C4-2B (cell line): ENCODE measurements around the gene HOXA13.

Experiments used
- H3K27ac ChIP-seq: fragments of 450-650 bp; 2 replicates; pipeline ENCODE4 v1.5.1; 2017
- ZFX ChIP-seq: fragments of 450-650 bp; IDR thresholded peaks from 2 replicates; pipeline ENCODE4 v1.6.1; 2017
- TF ChIP-seq, protein P1 (sequence below): fragments of 450-650 bp; conservative IDR thresholded peaks from 2 replicates; pipeline ENCODE4 v1.5.1; 2017; ENCODE audit warnings: mild to moderate bottlenecking

The HOXA13 gene

DNA sequence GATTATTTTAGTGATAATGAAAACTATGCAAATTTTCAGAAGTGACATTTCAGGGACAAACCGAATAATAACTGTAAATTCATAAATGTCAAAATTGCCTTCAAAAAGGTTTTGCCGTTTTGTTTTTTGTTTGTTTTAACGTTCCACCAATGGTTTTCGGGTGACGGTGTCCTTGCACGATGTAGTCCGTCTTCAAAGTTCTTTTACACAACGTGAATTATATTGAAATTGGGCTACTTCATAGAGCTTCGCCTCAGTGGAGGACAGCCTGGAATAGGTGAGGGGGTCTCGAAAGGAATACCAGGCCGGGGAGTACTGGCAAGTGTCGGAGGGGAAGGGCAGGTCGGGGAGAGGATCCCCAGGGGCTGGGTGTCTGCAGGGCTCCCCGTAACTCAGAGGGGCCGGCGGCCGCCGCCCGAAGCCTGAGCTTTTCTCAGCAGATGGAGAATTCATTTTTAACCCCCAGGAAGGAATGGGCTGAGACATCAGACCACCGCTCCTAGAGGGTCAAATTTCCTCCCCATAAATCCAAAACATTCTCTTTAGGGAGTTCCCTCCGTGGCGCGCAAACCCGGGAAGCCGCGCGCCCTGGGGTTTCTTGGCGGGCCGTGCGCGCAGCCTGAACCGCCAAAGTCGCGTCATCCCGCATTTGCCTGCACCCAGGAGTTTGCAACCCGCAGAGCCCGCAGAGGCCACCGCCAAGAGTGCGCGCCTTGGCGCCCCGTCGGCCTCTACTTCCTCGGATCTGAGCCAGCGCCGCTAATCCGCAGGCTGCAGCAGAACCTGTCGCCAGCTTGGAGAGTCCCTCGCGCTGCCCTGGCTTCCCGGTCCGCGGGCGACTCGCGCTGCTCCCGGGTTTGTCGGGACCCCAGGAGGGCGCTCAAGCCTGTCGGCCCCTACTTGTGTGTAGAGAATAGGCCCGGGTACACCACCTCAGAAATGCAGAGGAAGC lies 25.4 kb upstream of the HOXA13 start:
- TF ChIP-seq, protein P1, sequence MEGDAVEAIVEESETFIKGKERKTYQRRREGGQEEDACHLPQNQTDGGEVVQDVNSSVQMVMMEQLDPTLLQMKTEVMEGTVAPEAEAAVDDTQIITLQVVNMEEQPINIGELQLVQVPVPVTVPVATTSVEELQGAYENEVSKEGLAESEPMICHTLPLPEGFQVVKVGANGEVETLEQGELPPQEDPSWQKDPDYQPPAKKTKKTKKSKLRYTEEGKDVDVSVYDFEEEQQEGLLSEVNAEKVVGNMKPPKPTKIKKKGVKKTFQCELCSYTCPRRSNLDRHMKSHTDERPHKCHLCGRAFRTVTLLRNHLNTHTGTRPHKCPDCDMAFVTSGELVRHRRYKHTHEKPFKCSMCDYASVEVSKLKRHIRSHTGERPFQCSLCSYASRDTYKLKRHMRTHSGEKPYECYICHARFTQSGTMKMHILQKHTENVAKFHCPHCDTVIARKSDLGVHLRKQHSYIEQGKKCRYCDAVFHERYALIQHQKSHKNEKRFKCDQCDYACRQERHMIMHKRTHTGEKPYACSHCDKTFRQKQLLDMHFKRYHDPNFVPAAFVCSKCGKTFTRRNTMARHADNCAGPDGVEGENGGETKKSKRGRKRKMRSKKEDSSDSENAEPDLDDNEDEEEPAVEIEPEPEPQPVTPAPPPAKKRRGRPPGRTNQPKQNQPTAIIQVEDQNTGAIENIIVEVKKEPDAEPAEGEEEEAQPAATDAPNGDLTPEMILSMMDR, result no peak
- H3K27ac ChIP-seq, result no peak overlapping the region

- no peak for TF ChIP-seq ZFX
- TF ChIP-seq, protein P1, result no peak
- no peak overlapping the region for H3K27ac ChIP-seq
Measured at GRCh38 chr7:27223941-27224575, 24.2 kb upstream of the HOXA13 start.

GRCh38 chr7:27221201-27221797 lies 21.4 kb upstream of the HOXA13 start:
- H3K27ac ChIP-seq, result no peak overlapping the region
- no peak for TF ChIP-seq ZFX

GRCh38 chr7:27220440-27220955 lies 20.6 kb upstream of the HOXA13 start:
- TF ChIP-seq, protein P1, result no peak
- TF ChIP-seq ZFX, result no peak
- no peak overlapping the region for H3K27ac ChIP-seq

- H3K27ac ChIP-seq, result no peak overlapping the region
- TF ChIP-seq, protein P1, result no peak
- no peak for TF ChIP-seq ZFX
Measured at GRCh38 chr7:27219821-27220220, 19.9 kb upstream of the HOXA13 start.

DNA sequence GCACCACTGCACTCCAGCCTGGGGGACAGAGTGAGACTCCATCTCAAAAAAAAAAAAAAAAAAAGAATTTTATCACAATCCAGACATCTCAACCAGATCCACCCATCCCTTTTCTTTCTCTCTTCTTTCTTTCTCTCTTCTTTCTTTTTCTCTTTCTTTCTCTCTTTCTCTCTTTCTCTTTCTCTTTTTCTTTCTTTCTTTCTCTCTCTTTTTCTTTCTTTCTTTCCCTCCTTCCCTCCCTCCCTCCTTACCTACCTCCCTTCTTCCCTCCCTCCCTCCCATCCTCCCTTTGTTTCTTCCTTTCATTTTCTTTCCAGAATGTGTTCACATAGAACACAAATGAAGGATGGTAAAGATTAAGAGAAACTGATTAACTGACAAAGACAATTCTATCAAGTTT lies 18.1 kb upstream of the HOXA13 start:
- H3K27ac ChIP-seq, result no peak overlapping the region
- no peak for TF ChIP-seq ZFX

DNA sequence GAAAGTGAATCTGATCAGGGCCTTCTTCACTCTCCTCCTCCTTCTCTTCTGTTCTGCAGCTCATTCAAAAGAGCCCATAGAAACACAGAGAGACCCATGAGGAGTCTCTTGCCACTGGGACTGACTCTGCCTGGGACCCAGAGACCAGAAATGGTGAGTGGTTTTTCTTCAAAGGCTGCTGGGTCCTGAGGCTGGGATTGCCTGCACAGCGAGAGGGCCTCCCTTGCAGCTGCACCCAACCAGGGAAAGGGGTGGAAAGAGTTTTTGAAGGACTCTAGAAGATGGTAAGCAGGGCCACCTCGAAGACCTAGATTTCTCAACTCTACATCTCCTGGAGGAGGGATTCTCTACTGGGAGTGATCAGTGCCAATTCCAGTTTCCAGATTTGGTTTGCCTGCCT lies 15.5 kb upstream of the HOXA13 start:
- H3K27ac ChIP-seq, result no peak overlapping the region
- TF ChIP-seq ZFX, result no peak
- TF ChIP-seq, protein P1, result no peak
